BLaER1 treated with 17β-estradiol and CSF1 and Interleukin-3, amounts not matched to agents 10 nM and 100 nM (cell line): ENCODE results near the gene PCOLCE2.

Experiments
- H3K27ac ChIP-seq, 11 experiments: shearing (Covaris generic); formaldehyde crosslinking; 2 replicates each; pipeline ENCODE4 v1.8.1; 2022
- H3K27me3 ChIP-seq, 11 experiments: shearing (Covaris generic); formaldehyde crosslinking; 2 replicates each; pipeline ENCODE4 v1.8.1; 2022
- H3K36me3 ChIP-seq, 11 experiments: shearing (Covaris generic); formaldehyde crosslinking; 2 replicates each; pipeline ENCODE4 v1.8.1; 2022
- H3K4me1 ChIP-seq, 10 experiments: shearing (Covaris generic); formaldehyde crosslinking; 2 replicates each; pipeline ENCODE4 v1.8.1; 2022
- H3K4me2 ChIP-seq, 11 experiments: shearing (Covaris generic); formaldehyde crosslinking; 2 replicates each; pipeline ENCODE4 v1.8.1; 2022
- H3K4me3 ChIP-seq, 10 experiments: shearing (Covaris generic); formaldehyde crosslinking; 2 replicates each; pipeline ENCODE4 v1.8.1; 2022
- H3K9ac ChIP-seq, 11 experiments: shearing (Covaris generic); formaldehyde crosslinking; 2 replicates each; pipeline ENCODE4 v1.8.1; 2022
- H3K9me3 ChIP-seq, 11 experiments: shearing (Covaris generic); formaldehyde crosslinking; replicated peaks in 1 of 11; 2 replicates each; pipeline ENCODE4 v1.8.1; 2022
- H4K20me1 ChIP-seq, 11 experiments: shearing (Covaris generic); formaldehyde crosslinking; 2 replicates each; pipeline ENCODE4 v1.8.1; 2022
- Cebpa-rat ChIP-seq, 11 experiments: shearing (Covaris generic); IDR thresholded peaks; 2 replicates each; pipeline ENCODE4 v1.8.1; 2022

Gene PCOLCE2

DNA sequence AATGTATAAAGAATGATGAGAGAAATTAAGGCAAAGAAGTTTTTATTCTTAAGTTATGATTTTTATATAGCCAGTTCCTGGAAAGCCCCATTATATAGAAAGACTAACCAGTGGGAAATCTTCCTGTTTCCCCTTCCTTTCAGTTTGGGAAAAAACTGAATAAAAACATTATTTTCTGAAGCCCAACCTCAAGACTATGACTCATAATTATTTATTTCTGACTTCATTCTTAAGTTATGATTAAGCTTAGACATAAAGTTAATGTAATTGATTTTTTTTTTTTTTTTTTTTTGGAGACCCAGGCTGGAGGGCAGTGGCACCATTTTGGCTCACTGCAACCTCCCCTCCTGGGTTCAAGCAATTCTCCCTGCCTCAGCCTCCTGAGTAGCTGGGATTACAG is 109.3 kb downstream of the PCOLCE2 start:
- Histone ChIP-seq H3K4me3 (no peak overlapping the region), H3K4me1 (no peaks in the 10 kb centered on the region), H4K20me1 (no peaks in the 10 kb centered on the region), H3K36me3 (no peaks in the 10 kb centered on the region), H3K9ac (no peak overlapping the region), H3K9me3 (no peaks in the 10 kb centered on the region), H3K4me2 (no peak overlapping the region), H3K27ac (no peak overlapping the region), H3K27me3 (no peaks in the 10 kb centered on the region)
- no peak for TF ChIP-seq Cebpa-rat (IDR thresholded peaks at IDR 0.05)

DNA sequence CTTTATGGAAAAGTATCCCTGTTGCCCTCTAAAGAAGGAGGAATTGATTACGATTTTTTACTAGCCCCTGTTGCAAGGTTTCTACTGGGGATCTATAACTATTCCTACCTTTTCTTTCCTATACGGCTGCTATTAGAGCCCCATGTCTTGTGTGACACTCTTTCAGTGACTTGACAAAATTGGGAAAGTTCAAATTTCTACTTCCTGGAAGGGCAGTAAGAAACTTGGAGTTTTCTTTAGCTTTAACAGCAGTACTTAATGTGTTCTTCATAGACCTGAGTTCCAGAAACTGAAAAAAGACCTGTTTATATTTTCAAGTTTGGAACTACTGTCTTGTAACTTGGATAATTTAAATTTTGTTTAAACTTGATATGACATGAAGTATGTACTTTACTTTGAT is 110.3 kb downstream of the PCOLCE2 start:
- H3K4me1 ChIP-seq, result no peaks in the 10 kb centered on the region
- no peak overlapping the region for H3K4me3 ChIP-seq
- H3K27me3 ChIP-seq, result no peaks in the 10 kb centered on the region
- H4K20me1 ChIP-seq, result no peaks in the 10 kb centered on the region
- H3K36me3 ChIP-seq, result no peaks in the 10 kb centered on the region; a peak in 1 of 22 replicates
- no peaks in the 10 kb centered on the region for H3K9me3 ChIP-seq
- TF ChIP-seq Cebpa-rat (IDR thresholded peaks at IDR 0.05), result no peak
- H3K27ac ChIP-seq, result no peak overlapping the region
- H3K4me2 ChIP-seq, result no peak overlapping the region
- H3K9ac ChIP-seq, result no peak overlapping the region

DNA sequence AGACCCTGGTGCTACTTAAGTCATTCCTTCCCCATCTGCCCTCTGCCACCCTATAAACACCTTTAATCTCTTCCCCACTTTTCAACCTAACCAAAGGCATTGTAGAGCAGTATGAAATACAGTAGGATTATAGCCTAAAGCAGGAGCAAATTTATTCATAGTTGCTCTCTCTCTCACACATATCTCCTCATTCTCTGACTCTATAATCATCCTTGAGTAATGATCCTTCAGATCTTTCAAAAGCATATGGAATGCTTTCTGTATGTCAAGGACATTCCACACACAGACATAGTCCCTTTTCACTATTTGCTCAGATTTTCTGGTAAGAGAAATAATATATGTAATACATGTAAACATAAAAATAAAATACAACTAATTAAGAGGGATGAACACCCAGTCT is 111.0 kb downstream of the PCOLCE2 start:
- H3K4me1 ChIP-seq, result no peaks in the 10 kb centered on the region
- H3K4me2 ChIP-seq, result no peak overlapping the region
- no peak overlapping the region for H3K27ac ChIP-seq
- H3K4me3 ChIP-seq, result no peak overlapping the region
- no peaks in the 10 kb centered on the region for H4K20me1 ChIP-seq
- TF ChIP-seq Cebpa-rat (IDR thresholded peaks at IDR 0.05), result no peak
- no peak overlapping the region for H3K9ac ChIP-seq
- no peaks in the 10 kb centered on the region; a peak in 1 of 22 replicates for H3K36me3 ChIP-seq
- no peaks in the 10 kb centered on the region for H3K27me3 ChIP-seq
- 0 out of 22 replicates have a peak, but pooled peaks cover 0 to under 1% (median 0%) of the 10 kb centered on the region in 11 experiments for H3K9me3 ChIP-seq

DNA sequence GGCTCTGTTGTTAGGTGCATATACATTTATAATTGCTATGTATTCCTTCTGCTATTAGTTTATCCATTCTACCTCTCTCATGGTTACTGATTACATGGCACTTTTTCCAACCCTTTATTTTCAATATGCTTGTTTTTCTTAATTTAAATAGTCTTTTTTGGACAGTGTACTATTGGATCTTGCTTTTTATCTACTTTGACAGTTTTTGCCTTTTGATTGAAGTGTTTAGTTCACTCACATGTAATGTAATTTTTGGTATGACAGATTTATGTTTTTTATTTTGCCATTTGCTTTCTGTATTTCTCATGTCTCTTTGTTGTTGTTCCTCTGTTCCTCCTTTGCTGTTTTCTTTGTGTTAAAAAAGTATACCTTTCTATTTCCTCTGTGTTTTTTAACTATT is 120.5 kb downstream of the PCOLCE2 start:
- Histone ChIP-seq H3K9ac (no peak overlapping the region), H3K36me3 (peaks cover 0 to 18% (median 6%) of the 10 kb centered on the region in 11 experiments; a peak in 8 of 22 replicates), H3K4me2 (no peak overlapping the region), H3K27ac (no peak overlapping the region), H4K20me1 (no peaks in the 10 kb centered on the region), H3K27me3 (no peaks in the 10 kb centered on the region), H3K9me3 (peaks cover 8 to 30% (median 15%) of the 10 kb centered on the region in 11 experiments; a peak in 19 of 22 replicates), H3K4me1 (no peaks in the 10 kb centered on the region), H3K4me3 (no peak overlapping the region)
- no peak for TF ChIP-seq Cebpa-rat (IDR thresholded peaks at IDR 0.05)
